ENCODE measurements around the gene CYP1B1.
A peak's percentile ranks its signal among the peaks of the same experiment; 100 is the strongest.
"Not testable (repeated sequence)": the region's sequence is repeated elsewhere in the genome, so short reads cannot be mapped to it uniquely, and the experiment has no call there.

Gene CYP1B1

GRCh38 chr2:38075507-38076151, at the start of gene CYP1B1:
CYP1B1 (minus strand) TSS chr2:38076151; CDS start chr2:38075388, 763 bp downstream.
- DNase-seq (ENCODE audit: low read depth in 2 of 2): no peak

GRCh38 chr2:38125007-38125406, 49.1 kb upstream of the CYP1B1 start:
- DNase-seq (ENCODE audit: low read depth in 2 of 2): no peak

- DNase-seq (ENCODE audit: low read depth in 2 of 2): no peak
These were observed 48.0 kb upstream of the CYP1B1 start for GRCh38 chr2:38123911-38124310.

GRCh38 chr2:38122344-38122743, 46.4 kb upstream of the CYP1B1 start:
- DNase-seq (ENCODE audit: low read depth in 2 of 2): no peak

GRCh38 chr2:38121481-38121880, 45.5 kb upstream of the CYP1B1 start:
- DNase-seq (ENCODE audit: low read depth in 2 of 2): no peak

- DNase-seq (ENCODE audit: low read depth in 2 of 2): no peak
These were observed 44.9 kb upstream of the CYP1B1 start for GRCh38 chr2:38120829-38121228.

GRCh38 chr2:38120264-38120592, 44.3 kb upstream of the CYP1B1 start:
- DNase-seq (ENCODE audit: low read depth in 2 of 2): no peak

GRCh38 chr2:38116762-38117161, 40.8 kb upstream of the CYP1B1 start:
- no peak for DNase-seq (ENCODE audit: low read depth in 2 of 2)

- DNase-seq (ENCODE audit: low read depth in 2 of 2): peak; percentile 63 to 77
These were observed 39.5 kb upstream of the CYP1B1 start for GRCh38 chr2:38115216-38116032.

- no peak for DNase-seq (ENCODE audit: low read depth in 2 of 2)
These were observed 38.2 kb upstream of the CYP1B1 start for GRCh38 chr2:38113981-38114708.

GRCh38 chr2:38113051-38113450, 37.1 kb upstream of the CYP1B1 start:
- DNase-seq (ENCODE audit: low read depth in 2 of 2): no peak

- DNase-seq (ENCODE audit: low read depth in 2 of 2): not testable (repeated sequence)
These were observed 35.4 kb upstream of the CYP1B1 start for GRCh38 chr2:38111350-38111749.

GRCh38 chr2:38109732-38110181, 33.8 kb upstream of the CYP1B1 start:
- DNase-seq (ENCODE audit: low read depth in 2 of 2): no peak

- no peak for DNase-seq (ENCODE audit: low read depth in 2 of 2)
These were observed 33.2 kb upstream of the CYP1B1 start for GRCh38 chr2:38108907-38109731.

GRCh38 chr2:38107738-38108410, 31.9 kb upstream of the CYP1B1 start:
- DNase-seq (ENCODE audit: low read depth in 2 of 2): no peak

GRCh38 chr2:38106405-38107094, 30.6 kb upstream of the CYP1B1 start:
- no peak for DNase-seq (ENCODE audit: low read depth in 2 of 2)

- no peak for DNase-seq (ENCODE audit: low read depth in 2 of 2)
These were observed 30.0 kb upstream of the CYP1B1 start for GRCh38 chr2:38105922-38106321.

- no peak for DNase-seq (ENCODE audit: low read depth in 2 of 2)
These were observed 28.6 kb upstream of the CYP1B1 start for GRCh38 chr2:38104598-38104997.

- DNase-seq (ENCODE audit: low read depth in 2 of 2): no peak
These were observed 24.4 kb upstream of the CYP1B1 start for GRCh38 chr2:38100328-38100727.

Data from stimulated activated CD8-positive, alpha-beta memory T cell treated with anti-CD3 and anti-CD28 coated beads, Interleukin-2, amount 100 ng/mL, for 48 hours (primary cell).